SK-N-SH treated with all-trans-retinoic acid at 6 μM for 48 hours (cell line): ENCODE measurements around the gene PUDP.

Experiments
- ZFP3 ChIP-seq: fragments of 250-450 bp; sonication (Bioruptor Pico); IDR thresholded peaks from 2 replicates; pipeline ENCODE4 v1.5.0; 2020; ENCODE audit warnings: mild to moderate bottlenecking, moderate library complexity
- TF ChIP-seq, protein P1 (sequence below): fragments of 250-450 bp; sonication (Bioruptor Pico); IDR thresholded peaks from 2 replicates; pipeline ENCODE4 v1.5.1; 2020; ENCODE audit warnings: low read depth, mild to moderate bottlenecking, moderate library complexity

DNA sequence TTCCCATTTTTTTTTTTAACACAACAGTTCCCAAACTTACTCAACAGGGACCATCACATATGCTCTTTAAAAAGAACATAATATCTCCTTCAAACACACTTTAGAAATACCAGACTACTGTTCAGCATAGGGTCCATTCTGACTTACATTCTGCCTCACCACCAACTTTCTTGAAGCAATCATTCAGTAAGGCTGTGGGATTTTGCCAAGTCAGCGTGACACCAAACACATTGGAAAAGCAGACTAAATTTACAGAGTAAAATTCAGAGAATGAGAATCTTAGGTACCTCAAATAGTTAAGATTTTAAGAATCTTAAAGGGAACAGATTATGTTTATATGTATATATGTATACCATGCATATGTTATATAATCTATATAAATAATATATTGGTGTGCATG, 7.2 kb upstream of the PUDP start:
- no peak for TF ChIP-seq ZFP3 (CRISPR knock-in tag)
- TF ChIP-seq, protein P1, sequence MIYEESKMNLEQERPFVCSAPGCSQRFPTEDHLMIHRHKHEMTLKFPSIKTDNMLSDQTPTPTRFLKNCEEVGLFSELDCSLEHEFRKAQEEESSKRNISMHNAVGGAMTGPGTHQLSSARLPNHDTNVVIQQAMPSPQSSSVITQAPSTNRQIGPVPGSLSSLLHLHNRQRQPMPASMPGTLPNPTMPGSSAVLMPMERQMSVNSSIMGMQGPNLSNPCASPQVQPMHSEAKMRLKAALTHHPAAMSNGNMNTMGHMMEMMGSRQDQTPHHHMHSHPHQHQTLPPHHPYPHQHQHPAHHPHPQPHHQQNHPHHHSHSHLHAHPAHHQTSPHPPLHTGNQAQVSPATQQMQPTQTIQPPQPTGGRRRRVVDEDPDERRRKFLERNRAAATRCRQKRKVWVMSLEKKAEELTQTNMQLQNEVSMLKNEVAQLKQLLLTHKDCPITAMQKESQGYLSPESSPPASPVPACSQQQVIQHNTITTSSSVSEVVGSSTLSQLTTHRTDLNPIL (CRISPR knock-in tag) = no peak
